Endothelial cell of umbilical vein (primary cell): Measurements from ENCODE around the gene MYCBP2. TPM values are rescaled to one million over a fixed set of nuclear protein-coding genes. Genes with fewer than 3 reads are reported as not detected.

ENCODE experiments used
- BruUV-seq: library from RNA; stranded (reverse); fragments of 400-500 nt; replicated peaks from 2 replicates; lab custom pipeline; 2021; lab: Mats Ljungman, UMichigan
- CTCF ChIA-PET: fragments of 300-600, 350-600 bp; sonication (Branson Sonifier 250); formaldehyde crosslinking; loops from one replicate; lab custom pipeline; 2021; ENCODE audit warnings: antibody characterized with exemption, inconsistent platforms; lab: Charles Lee
- POLR2A ChIA-PET: fragments of 300-600, 350-600 bp; sonication (Branson Sonifier 250); formaldehyde crosslinking; loops from one replicate; lab custom pipeline; 2021; ENCODE audit warnings: antibody characterized with exemption, inconsistent platforms; lab: Charles Lee
- DNase-seq: peaks from one replicate; pipeline ENCODE4 v3.0.0-alpha.2; 2011; ENCODE audit warnings: low read depth, low spot score
- FAIRE-seq: peaks from 2 replicates; lab custom pipeline; 2011; peaks lifted over from hg19 to GRCh38; lab: Jason Lieb, UNC
- H2AFZ ChIP-seq: 2 replicates; pipeline ENCODE4 v1.6.0; 2012; ENCODE audit warnings: low read depth, low read length, control low read depth, inconsistent platforms
- H3K27ac ChIP-seq: 2 replicates; pipeline ENCODE4 v1.5.1; 2011; ENCODE audit warnings: low read depth, mild to moderate bottlenecking, control low read depth, low read length, moderate library complexity; ENCODE audit not compliant: insufficient read depth
- H3K27me3 ChIP-seq, 2 experiments: 2 replicates each; pipeline versions ENCODE4 v1.6.0 to v1.6.1; 2011; ENCODE audit warnings: low read length in 2 of 2, mixed read lengths in 1 of 2; ENCODE audit not compliant: control insufficient read depth in 2 of 2, insufficient read depth in 2 of 2
- H3K36me3 ChIP-seq, 2 experiments: 2 replicates in 1 of 2; 3 replicates in 1 of 2; pipeline ENCODE4 v1.5.1; 2011; ENCODE audit warnings: low read length in 2 of 2, mild to moderate bottlenecking in 1 of 2, moderate library complexity in 1 of 2; ENCODE audit not compliant: control insufficient read depth in 2 of 2, insufficient read depth in 2 of 2; ENCODE audit errors: extremely low read depth in 1 of 2
- H3K4me1 ChIP-seq: 3 replicates; pipeline ENCODE4 v1.5.1; 2011; ENCODE audit warnings: mild to moderate bottlenecking, low read length; ENCODE audit not compliant: control insufficient read depth, insufficient read depth; ENCODE audit errors: extremely low read depth
- H3K4me2 ChIP-seq: 2 replicates; pipeline ENCODE4 v1.6.1; 2011; ENCODE audit warnings: low read length, control low read depth, mixed read lengths; ENCODE audit not compliant: insufficient read depth
- H3K4me3 ChIP-seq, 3 experiments: fragments of 200-600 bp in 1 of 3; sonication (generic), shearing (Covaris generic) in 1 of 3; replicated peaks in 1 of 3; 2 replicates each; pipeline ENCODE4 v1.5.1; 2011 to 2016; ENCODE audit warnings: control low read depth in 3 of 3, low read length in 3 of 3, mild to moderate bottlenecking in 2 of 3, inconsistent platforms in 1 of 3, low read depth in 1 of 3, moderate library complexity in 1 of 3; ENCODE audit not compliant: insufficient read depth in 1 of 3
- H3K79me2 ChIP-seq: 2 replicates; pipeline ENCODE4 v1.6.0; 2012; ENCODE audit warnings: low read length, inconsistent platforms; ENCODE audit not compliant: control insufficient read depth, insufficient read depth
- H3K9ac ChIP-seq: replicated peaks from 2 replicates; pipeline ENCODE3; 2011; ENCODE audit warnings: low read length, control low read depth; ENCODE audit not compliant: insufficient read depth; ENCODE audit errors: extremely low read depth
- H3K9me1 ChIP-seq: replicated peaks from 3 replicates; pipeline ENCODE4 v1.6.0; 2011; ENCODE audit warnings: mild to moderate bottlenecking, low read length; ENCODE audit not compliant: control insufficient read depth, insufficient read depth; ENCODE audit errors: extremely low read depth
- H3K9me3 ChIP-seq: replicated peaks from 2 replicates; pipeline ENCODE4 v1.5.1; 2012; ENCODE audit warnings: low read length, inconsistent platforms; ENCODE audit not compliant: control insufficient read depth, insufficient read depth
- H4K20me1 ChIP-seq: replicated peaks from 2 replicates; pipeline ENCODE3; 2011; ENCODE audit warnings: mild to moderate bottlenecking, low read length; ENCODE audit not compliant: control insufficient read depth, insufficient read depth; ENCODE audit errors: extremely low read depth
- EZH2 ChIP-seq: IDR thresholded peaks from 2 replicates; pipeline ENCODE4 v1.6.1; 2012; ENCODE audit warnings: borderline replicate concordance, low read depth, mild to moderate bottlenecking, moderate library complexity, low read length, inconsistent platforms; ENCODE audit not compliant: severe bottlenecking
- FOS ChIP-seq: IDR thresholded peaks from 2 replicates; pipeline ENCODE4 v1.6.1; 2011; ENCODE audit warnings: mild to moderate bottlenecking, low read length, moderate library complexity, borderline replicate concordance; ENCODE audit not compliant: insufficient read depth
- GATA2 ChIP-seq: IDR thresholded peaks from 2 replicates; pipeline ENCODE4 v1.7.0; 2011; ENCODE audit warnings: low read depth, mild to moderate bottlenecking, moderate library complexity, mixed read lengths, low read length; ENCODE audit not compliant: insufficient read length, insufficient read depth
- JUN ChIP-seq: IDR thresholded peaks from 2 replicates; pipeline ENCODE4 v1.6.1; 2011; ENCODE audit warnings: borderline replicate concordance, low read depth; ENCODE audit not compliant: insufficient read length, insufficient read depth
- MYC ChIP-seq: IDR thresholded peaks from one replicate; pipeline ENCODE4 v1.6.1; 2011; ENCODE audit warnings: mild to moderate bottlenecking, low read depth, low read length
- POLR2A ChIP-seq: IDR thresholded peaks from 2 replicates; pipeline ENCODE4 v1.6.1; 2012; ENCODE audit warnings: low read depth, mild to moderate bottlenecking, control low read depth, low read length
- POLR2AphosphoS5 ChIP-seq: IDR thresholded peaks from 2 replicates; pipeline ENCODE4 v1.6.1; 2012; ENCODE audit warnings: low read depth, mild to moderate bottlenecking, control low read depth, low read length, moderate library complexity; ENCODE audit not compliant: insufficient read depth
- dilution Hi-C: fragments of 300-500 bp; cut with MboI; formaldehyde crosslinking; loops from one replicate; pipeline ENCODE4 v1.15.0; 2019; ENCODE audit warnings: low sequenced_read_pairs; ENCODE audit not compliant: extremely low pct_ligation_motif_present
- intact Hi-C: fragments of 100-400 bp; cut with micrococcal nuclease; formaldehyde crosslinking; loops from one replicate; pipeline ENCODE4 v1.10.0; 2022
- polyA plus RNA-seq, 4 experiments: library from polyadenylated mRNA; depleted of rRNA in 3 of 4; stranded (reverse) in 3 of 4; unstranded in 1 of 4; fragments of >200 nt; gene quantifications; 2 replicates each; pipeline versions ENCODE4 v1.2.1 to v1.2.3, GENCODE V29; 2011 to 2012; ENCODE audit warnings: missing spikeins in 1 of 4
- total RNA-seq: library from RNA; stranded (reverse); gene quantifications from 2 replicates; pipeline ENCODE4 v1.2.3, GENCODE V29; 2021
- TF ChIP-seq, protein P1 (sequence below), 2 donors: IDR thresholded peaks; 1 replicate in 1 of 2; 2 replicates in 1 of 2; pipeline ENCODE4 v1.5.1; 2011; ENCODE audit warnings: low read length in 2 of 2, mild to moderate bottlenecking in 2 of 2, moderate library complexity in 2 of 2, control low read depth in 1 of 2, inconsistent platforms in 1 of 2, low read depth in 1 of 2; ENCODE audit not compliant: insufficient read depth in 1 of 2; ENCODE audit errors: extremely low read depth in 1 of 2
- TF ChIP-seq, protein P2 (sequence below): IDR thresholded peaks from 2 replicates; pipeline ENCODE4 v1.6.1; 2011; ENCODE audit not compliant: insufficient read depth, insufficient read length

The MYCBP2 gene
- total and polyA plus RNA-seq, 2 donors (not counting 3 experiments of a cell fraction or from before 2014, with no cell fraction given): 30.5 to 89.8 TPM

DNA sequence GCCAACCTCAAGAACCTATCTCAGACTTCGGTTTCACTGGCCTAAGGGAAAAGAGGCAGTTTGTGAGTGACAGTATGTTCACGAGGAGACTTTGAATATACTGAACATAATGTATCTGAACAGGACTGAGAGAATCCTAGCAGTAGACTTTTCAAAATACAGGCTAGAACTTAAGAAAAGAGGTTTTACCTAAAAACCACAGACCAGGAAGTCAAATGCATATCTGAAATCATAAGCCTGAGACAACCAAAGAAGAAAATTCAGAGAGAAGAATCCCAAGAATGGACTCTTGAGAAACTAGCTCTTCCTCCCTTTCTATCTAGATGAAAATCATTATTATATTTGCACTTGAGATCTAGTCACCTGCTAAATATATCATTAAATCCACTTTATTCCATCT is 17.6 kb downstream of the MYCBP2 start:
- dilution Hi-C loops: no loop called here
- Histone ChIP-seq H3K36me3 (no peaks in the 10 kb centered on the region), H3K9me1 (no peaks in the 10 kb centered on the region), H3K27me3 (no peaks in the 10 kb centered on the region), H3K9me3 (no peaks in the 10 kb centered on the region), H2AFZ (no peak overlapping the region), H3K79me2 (peaks cover 77% of the 10 kb centered on the region), H3K4me3 (no peak overlapping the region), H4K20me1 (peaks cover 2% of the 10 kb centered on the region), H3K9ac (no peak overlapping the region), H3K4me2 (no peak overlapping the region), H3K27ac (no peak overlapping the region), H3K4me1 (peaks cover 46% of the 10 kb centered on the region)
- POLR2A ChIA-PET: no interaction called here
- intact Hi-C loops: no loop called here
- no peak for FAIRE-seq
- CTCF ChIA-PET: interaction anchor here (2.0 kb wide), 1 partner anchor 10 kb away, joined by 5 read pairs; no protein-coding TSS in a partner anchor
- TF ChIP-seq, protein P1, sequence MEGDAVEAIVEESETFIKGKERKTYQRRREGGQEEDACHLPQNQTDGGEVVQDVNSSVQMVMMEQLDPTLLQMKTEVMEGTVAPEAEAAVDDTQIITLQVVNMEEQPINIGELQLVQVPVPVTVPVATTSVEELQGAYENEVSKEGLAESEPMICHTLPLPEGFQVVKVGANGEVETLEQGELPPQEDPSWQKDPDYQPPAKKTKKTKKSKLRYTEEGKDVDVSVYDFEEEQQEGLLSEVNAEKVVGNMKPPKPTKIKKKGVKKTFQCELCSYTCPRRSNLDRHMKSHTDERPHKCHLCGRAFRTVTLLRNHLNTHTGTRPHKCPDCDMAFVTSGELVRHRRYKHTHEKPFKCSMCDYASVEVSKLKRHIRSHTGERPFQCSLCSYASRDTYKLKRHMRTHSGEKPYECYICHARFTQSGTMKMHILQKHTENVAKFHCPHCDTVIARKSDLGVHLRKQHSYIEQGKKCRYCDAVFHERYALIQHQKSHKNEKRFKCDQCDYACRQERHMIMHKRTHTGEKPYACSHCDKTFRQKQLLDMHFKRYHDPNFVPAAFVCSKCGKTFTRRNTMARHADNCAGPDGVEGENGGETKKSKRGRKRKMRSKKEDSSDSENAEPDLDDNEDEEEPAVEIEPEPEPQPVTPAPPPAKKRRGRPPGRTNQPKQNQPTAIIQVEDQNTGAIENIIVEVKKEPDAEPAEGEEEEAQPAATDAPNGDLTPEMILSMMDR (IDR thresholded peaks at IDR 0.05; ENCODE audit: extremely low read depth in 1 of 2, insufficient read depth in 1 of 2, low read depth in 1 of 2, low read length in 2 of 2): no peak
- no peak for TF ChIP-seq JUN
- TF ChIP-seq EZH2: no peak
- no peak for TF ChIP-seq POLR2A
- no peak for TF ChIP-seq MYC
- no peak for TF ChIP-seq POLR2AphosphoS5
- TF ChIP-seq, protein P2, sequence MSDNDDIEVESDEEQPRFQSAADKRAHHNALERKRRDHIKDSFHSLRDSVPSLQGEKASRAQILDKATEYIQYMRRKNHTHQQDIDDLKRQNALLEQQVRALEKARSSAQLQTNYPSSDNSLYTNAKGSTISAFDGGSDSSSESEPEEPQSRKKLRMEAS: no peak
- no peak for TF ChIP-seq FOS
- TF ChIP-seq GATA2: no peak
- DNase-seq: no peak
- no TSS peak for BruUV-seq
